GM18526 (cell line): ENCODE measurements around the gene GDPD3.

Experiments used
- POLR2A ChIP-seq: IDR thresholded peaks from 3 replicates; pipeline ENCODE4 v1.6.1; 2011; ENCODE audit not compliant: insufficient read length; ENCODE audit errors: extremely low read depth

The GDPD3 gene

GRCh38 chr16:30091474-30092372, 21.6 kb downstream of the GDPD3 start, which contains the start of gene TBX6:
TBX6 (minus strand) TSS chr16:30091924; CDS start chr16:30091193, 731 bp downstream.
- TF ChIP-seq POLR2A: peak; percentile 50

GRCh38 chr16:30090610-30091331, 22.6 kb downstream of the GDPD3 start:
- TF ChIP-seq POLR2A: no peak

- no peak for TF ChIP-seq POLR2A
These were observed 24.3 kb downstream of the GDPD3 start for GRCh38 chr16:30088832-30089624.

- TF ChIP-seq POLR2A: no peak
These were observed 25.0 kb downstream of the GDPD3 start for GRCh38 chr16:30088237-30088831.

GRCh38 chr16:30087181-30087898, 26.0 kb downstream of the GDPD3 start:
- TF ChIP-seq POLR2A: no peak

- no peak for TF ChIP-seq POLR2A
These were observed 26.8 kb downstream of the GDPD3 start for GRCh38 chr16:30086291-30087140.

GRCh38 chr16:30085820-30086219, 27.5 kb downstream of the GDPD3 start:
- TF ChIP-seq POLR2A: no peak

- TF ChIP-seq POLR2A: no peak
These were observed 28.1 kb downstream of the GDPD3 start for GRCh38 chr16:30085247-30085646.

GRCh38 chr16:30084816-30085159, 28.5 kb downstream of the GDPD3 start:
- TF ChIP-seq POLR2A: no peak

- TF ChIP-seq POLR2A: no peak
These were observed 29.1 kb downstream of the GDPD3 start for GRCh38 chr16:30084096-30084815.

- TF ChIP-seq POLR2A: no peak
These were observed 29.9 kb downstream of the GDPD3 start for GRCh38 chr16:30083216-30084055.

GRCh38 chr16:30082545-30083090, 30.7 kb downstream of the GDPD3 start:
- no peak for TF ChIP-seq POLR2A

GRCh38 chr16:30079480-30079879, 33.9 kb downstream of the GDPD3 start:
- TF ChIP-seq POLR2A: no peak
